NCI-H748 (cell line): Measurements from ENCODE around the gene TAPBPL.
A peak's percentile ranks its signal among the peaks of the same experiment; 100 is the strongest.
"Not testable (repeated sequence)": the region's sequence is repeated elsewhere in the genome, so short reads cannot be mapped to it uniquely, and the experiment has no call there.

ENCODE experiments used
- DNase-seq: peaks from one replicate; lab custom pipeline; 2025; ENCODE audit not compliant: unreplicated experiment; lab: John Stamatoyannopoulos, UW

Gene TAPBPL

DNA sequence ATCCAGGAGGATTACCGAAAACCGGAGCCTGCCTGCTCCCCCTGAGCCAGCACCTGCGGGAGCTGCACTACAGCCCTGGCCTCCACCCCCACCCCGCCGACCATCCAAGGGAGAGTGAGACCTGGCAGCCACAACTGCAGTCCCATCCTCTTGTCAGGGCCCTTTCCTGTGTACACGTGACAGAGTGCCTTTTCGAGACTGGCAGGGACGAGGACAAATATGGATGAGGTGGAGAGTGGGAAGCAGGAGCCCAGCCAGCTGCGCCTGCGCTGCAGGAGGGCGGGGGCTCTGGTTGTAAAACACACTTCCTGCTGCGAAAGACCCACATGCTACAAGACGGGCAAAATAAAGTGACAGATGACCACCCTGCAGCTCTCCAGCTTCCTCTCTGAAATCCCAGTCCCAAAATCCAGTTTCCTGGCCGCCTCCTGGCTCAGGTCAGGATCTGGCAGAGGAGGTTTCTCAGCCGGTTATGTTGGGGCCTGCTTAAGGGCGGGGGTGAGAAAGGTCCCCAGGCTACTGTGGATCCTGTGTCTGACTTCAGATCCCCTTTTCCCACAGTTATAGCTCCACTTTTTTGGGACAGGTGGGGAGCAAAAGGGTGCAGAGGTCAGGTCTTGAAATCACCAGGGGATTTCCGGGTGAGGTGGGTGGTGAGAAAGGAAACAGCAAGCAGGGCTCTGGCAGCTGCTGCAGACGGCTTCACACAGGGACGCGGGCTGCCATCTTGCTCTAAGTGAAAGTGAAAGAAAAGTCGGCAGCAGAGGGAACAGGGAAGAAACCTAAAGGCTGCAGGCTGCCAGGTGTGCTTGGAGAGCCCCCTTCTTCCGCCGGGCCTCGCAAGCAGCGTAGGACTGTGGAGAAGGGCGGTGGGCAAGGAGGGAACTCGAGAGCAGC, at the start of gene TAPBPL:
Gene TAPBPL (plus strand): TSS at position 695 of the 897 bp plus-strand sequence. CDS start 207 bp downstream, outside the sequence.
- peak; percentile 85 for DNase-seq

DNA sequence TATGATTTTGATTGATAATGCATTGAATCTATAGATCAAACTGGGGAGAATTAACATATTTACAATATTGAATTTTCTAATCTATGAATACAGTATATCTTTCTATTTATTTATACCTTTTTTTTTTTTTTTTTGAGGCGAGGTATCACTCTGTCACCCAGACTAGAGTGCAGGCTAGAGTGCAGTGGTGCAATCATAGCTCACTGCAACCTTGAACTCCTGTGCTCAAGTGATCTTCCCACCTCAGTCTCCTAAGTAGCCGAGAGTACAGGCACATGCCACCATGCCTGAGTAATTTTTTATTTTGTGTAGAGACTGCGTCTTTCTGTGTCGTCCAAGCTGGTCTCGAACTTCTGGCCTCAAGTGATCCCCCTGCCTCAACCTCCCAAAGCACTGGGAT, 47.5 kb upstream of the TAPBPL start:
- no peak for DNase-seq

DNA sequence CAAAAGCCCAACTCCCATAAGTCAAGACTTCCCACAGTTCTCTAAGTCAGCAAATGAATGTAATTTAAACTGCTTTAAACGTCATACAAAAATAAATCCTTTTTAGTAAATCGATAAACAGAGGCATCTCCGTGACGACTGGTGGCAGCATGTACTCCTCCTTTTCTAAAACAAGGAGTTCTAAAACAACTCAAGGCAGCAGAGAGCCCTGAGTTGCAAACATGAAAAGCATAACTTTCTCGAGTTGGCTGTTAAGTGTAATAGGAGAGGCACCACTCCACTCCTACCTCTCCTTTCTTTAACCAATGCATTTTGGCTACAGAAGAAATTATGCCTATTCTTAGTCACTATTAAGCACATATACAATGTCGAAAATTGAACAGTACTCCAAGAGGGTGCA, 45.9 kb upstream of the TAPBPL start:
- no peak for DNase-seq

GRCh38 chr12:6407236-6407954, 44.4 kb upstream of the TAPBPL start:
- DNase-seq: peak; percentile 58

GRCh38 chr12:6416596-6416995, 35.2 kb upstream of the TAPBPL start:
- no peak for DNase-seq

GRCh38 chr12:6418796-6419195, 33.0 kb upstream of the TAPBPL start:
- no peak for DNase-seq

DNA sequence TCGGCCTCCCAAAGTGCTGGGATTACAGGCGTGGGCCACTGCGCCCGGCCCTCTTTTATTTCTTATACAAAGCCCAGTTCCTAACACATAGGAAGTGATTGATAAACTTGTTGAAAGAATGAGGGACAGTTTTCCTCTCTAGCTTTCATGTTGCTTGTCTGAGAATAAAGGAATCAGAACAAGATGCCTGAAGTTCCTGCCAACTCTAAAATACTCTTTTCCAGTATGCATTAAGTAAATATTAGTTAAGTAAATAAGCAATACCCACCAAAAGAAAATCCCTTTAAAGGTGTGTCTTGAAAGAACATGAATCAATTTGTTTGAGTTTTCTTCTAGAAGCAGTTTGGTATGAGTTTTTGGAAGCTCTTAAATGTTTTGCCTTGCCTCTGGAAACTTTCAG, 31.5 kb upstream of the TAPBPL start:
- no peak for DNase-seq

- DNase-seq: peak; percentile 83
These were observed 28.4 kb upstream of the TAPBPL start for GRCh38 chr12:6423267-6424007.

GRCh38 chr12:6424008-6424347, 27.9 kb upstream of the TAPBPL start:
- no peak for DNase-seq

- DNase-seq: no peak
These were observed 27.0 kb upstream of the TAPBPL start for GRCh38 chr12:6424866-6425265.

DNA sequence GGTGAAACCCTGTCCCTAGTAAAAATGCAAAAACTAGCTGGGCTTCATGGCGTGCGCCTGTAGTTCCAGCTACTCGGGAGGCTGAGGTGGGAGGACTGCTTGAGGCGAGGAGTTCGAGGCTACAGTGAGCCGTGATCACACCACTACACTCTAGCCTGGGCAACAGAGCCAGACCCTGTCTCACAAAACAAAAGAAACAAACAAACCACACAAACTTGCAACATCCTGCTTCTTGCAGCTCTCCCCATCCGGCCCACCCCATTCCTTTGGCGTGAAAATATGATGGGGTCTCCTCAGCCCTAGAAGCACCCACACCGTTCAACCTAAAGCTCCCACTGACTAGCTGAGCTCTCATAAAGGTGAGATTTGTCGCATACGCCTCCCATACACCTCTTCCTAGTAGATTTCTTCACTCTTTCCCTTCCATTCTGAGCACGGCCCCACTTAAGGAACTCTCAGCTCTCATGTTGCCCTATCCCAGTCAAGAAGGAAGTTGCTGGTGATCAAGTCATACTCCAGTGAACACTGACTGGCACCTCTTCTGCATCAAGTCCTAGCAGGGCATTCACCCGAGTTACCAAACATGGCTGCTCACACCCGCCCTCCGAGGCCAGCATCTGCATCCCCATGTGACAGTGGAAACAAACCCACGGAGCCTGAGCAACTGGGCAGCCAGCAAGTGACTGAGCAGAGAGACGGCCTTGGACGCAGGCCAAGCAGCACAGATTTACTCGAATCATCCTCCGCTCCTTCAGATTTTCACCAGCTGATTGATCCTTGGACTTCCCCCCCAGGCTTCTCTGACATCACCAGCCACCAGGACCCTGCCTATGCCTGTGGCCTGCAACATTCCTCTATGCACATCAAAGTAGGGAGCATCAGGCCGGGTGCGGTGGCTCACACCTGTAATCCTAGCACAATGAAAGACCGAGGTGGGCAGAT, 26.0 kb upstream of the TAPBPL start:
- no peak for DNase-seq

GRCh38 chr12:6426882-6427671, 24.8 kb upstream of the TAPBPL start:
- DNase-seq: no peak

- DNase-seq: not testable (repeated sequence)
These were observed 24.0 kb upstream of the TAPBPL start for GRCh38 chr12:6427796-6428195.

DNA sequence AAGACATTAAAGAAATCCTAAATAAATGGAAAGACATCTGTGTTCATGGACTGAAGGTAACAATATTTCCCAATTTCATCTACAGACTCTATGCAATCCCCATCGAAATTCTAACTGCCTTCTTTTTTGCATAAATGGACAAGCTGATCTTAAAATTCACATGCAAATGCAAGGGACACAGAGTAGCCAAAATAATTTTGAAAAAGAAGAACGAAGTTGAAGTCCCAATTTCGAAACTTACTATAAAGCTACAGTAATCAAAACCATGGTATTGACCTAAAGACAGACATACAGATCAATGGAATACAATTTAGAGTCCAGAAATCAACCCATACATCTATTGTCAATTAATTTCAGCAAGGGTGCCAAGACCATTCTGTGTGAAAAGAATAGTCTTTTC, 23.5 kb upstream of the TAPBPL start:
- no peak for DNase-seq

DNA sequence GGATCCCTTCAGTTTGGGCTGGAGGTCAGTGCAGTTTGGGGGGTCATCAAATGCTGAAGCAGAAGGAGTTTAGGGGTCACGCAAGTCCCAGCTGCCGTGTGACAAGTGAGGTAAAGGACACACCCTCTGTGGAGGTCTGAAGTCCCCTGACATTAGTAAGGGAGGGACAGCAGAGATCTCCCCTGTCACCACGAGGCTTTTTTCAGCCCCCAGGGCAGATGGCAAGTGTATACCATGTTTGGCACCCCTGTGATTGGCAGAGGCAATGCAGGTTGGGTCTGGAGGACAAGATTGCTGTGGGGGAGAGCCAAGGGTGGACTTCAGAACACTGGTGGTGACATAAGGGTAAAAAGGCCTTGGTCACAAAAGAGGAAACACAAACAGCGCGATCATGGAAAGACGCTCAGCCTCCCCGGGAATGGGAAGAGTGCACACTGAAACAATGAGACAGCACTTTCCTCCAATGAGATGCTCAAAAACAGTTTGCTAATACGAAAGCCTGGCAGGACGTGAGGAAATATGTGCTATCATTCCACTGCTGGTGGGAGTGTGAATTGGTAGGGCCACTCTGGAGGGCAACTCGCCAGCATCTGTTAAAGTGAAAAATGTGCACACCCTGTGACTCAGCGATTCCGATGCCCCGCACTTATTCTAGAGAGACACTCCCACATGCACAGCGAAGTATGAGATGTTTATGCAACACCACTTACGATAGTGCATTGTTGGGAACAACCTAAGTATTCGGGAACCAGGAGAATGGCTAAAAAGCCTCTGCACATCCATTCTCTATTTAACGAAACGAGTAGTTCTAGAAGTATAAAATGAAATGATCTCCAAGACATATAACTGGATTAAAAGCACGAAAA, 21.5 kb upstream of the TAPBPL start:
- DNase-seq: peak; percentile 13

DNA sequence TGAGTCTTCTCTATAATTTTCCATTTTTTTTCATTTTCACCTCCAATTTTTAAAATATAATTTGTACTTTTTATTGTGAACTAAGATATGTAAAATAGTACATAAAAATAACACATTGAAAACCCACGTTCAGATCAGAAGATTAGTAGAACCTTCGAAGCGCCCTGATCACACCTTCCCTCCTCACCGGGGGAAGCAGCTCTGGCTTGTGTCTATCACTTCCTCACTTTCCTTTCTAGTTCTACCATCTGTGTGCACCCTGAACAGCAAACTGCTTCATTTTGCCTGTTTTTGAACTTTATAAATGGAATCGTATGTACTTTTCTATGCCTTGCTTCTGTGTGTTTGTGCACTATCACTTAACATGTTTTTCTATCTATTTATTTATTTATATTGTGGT, 18.9 kb upstream of the TAPBPL start:
- no peak for DNase-seq

GRCh38 chr12:6434205-6435140, 17.4 kb upstream of the TAPBPL start:
- DNase-seq: no peak
